PC-3 (cell line): Measurements from ENCODE around the gene DTL.

Source experiments
- CTCF ChIP-seq: fragments of 300-600 bp; sonication (generic); conservative IDR thresholded peaks from 2 replicates; pipeline ENCODE4 v1.5.1; 2017; ENCODE audit warnings: antibody characterized with exemption, low read depth, mild to moderate bottlenecking, low read length
- EZH2 ChIP-seq: fragments of 300-600 bp; sonication (generic); IDR thresholded peaks from one replicate; pipeline ENCODE4 v1.6.1; 2017; ENCODE audit warnings: antibody characterized with exemption, mild to moderate bottlenecking, low read length; ENCODE audit not compliant: unreplicated experiment
- EZH2phosphoT487 ChIP-seq: fragments of 300-600 bp; sonication (generic); IDR thresholded peaks from 2 replicates; pipeline ENCODE4 v1.6.1; 2018; ENCODE audit warnings: mild to moderate bottlenecking, antibody characterized with exemption, low read length, borderline replicate concordance

GRCh38 chr1:212110617-212111016, 75.1 kb downstream of the DTL start:
- TF ChIP-seq EZH2phosphoT487 = no peak
- TF ChIP-seq CTCF = no peak
- TF ChIP-seq EZH2 = no peak
